Activated CD4-positive, alpha-beta memory T cell treated with anti-CD3 and anti-CD28 coated beads for 36 hours (primary cell): ENCODE data around the gene DHX36. TPM values are rescaled to one million over a fixed set of nuclear protein-coding genes. Genes with fewer than 3 reads are reported as not detected.
A peak's percentile ranks its signal among the peaks of the same experiment; 100 is the strongest.

Experiments
- CTCF ChIA-PET: fragments of 350-600 bp; sonication (Branson Sonifier 250); formaldehyde crosslinking; loops from one replicate; lab custom pipeline; 2021; ENCODE audit warnings: antibody characterized with exemption, inconsistent platforms; lab: Charles Lee
- POLR2A ChIA-PET: fragments of 350-600 bp; sonication (Branson Sonifier 250); formaldehyde crosslinking; loops from one replicate; lab custom pipeline; 2021; ENCODE audit warnings: antibody characterized with exemption; lab: Charles Lee
- DNase-seq: peaks from one replicate; pipeline ENCODE4 v3.0.0-alpha.2; 2020
- H3K27ac Mint-ChIP-seq: one replicate; pipeline ENCODE4 v1.8.0; 2021; ENCODE audit warnings: mixed read lengths
- H3K27me3 Mint-ChIP-seq: one replicate; pipeline ENCODE4 v1.8.0; 2021; ENCODE audit warnings: mixed read lengths
- H3K36me3 Mint-ChIP-seq: one replicate; pipeline ENCODE4 v1.8.0; 2021; ENCODE audit warnings: mixed read lengths
- H3K4me1 Mint-ChIP-seq: one replicate; pipeline ENCODE4 v1.8.0; 2021; ENCODE audit warnings: low read depth, mixed read lengths
- H3K4me3 Mint-ChIP-seq: one replicate; pipeline ENCODE4 v1.8.0; 2021; ENCODE audit warnings: mild to moderate bottlenecking, mixed read lengths
- H3K9me3 Mint-ChIP-seq: one replicate; pipeline ENCODE4 v1.8.0; 2021; ENCODE audit warnings: mixed read lengths
- intact Hi-C: fragments of 100-400 bp; cut with micrococcal nuclease; formaldehyde crosslinking; loops from one replicate; pipeline ENCODE4 v1.15.1; 2023
- total RNA-seq, 2 experiments: library from RNA; stranded (reverse); gene quantifications; one replicate each; pipeline ENCODE4 v1.2.3, GENCODE V29; 2021

Gene DHX36, protein sequence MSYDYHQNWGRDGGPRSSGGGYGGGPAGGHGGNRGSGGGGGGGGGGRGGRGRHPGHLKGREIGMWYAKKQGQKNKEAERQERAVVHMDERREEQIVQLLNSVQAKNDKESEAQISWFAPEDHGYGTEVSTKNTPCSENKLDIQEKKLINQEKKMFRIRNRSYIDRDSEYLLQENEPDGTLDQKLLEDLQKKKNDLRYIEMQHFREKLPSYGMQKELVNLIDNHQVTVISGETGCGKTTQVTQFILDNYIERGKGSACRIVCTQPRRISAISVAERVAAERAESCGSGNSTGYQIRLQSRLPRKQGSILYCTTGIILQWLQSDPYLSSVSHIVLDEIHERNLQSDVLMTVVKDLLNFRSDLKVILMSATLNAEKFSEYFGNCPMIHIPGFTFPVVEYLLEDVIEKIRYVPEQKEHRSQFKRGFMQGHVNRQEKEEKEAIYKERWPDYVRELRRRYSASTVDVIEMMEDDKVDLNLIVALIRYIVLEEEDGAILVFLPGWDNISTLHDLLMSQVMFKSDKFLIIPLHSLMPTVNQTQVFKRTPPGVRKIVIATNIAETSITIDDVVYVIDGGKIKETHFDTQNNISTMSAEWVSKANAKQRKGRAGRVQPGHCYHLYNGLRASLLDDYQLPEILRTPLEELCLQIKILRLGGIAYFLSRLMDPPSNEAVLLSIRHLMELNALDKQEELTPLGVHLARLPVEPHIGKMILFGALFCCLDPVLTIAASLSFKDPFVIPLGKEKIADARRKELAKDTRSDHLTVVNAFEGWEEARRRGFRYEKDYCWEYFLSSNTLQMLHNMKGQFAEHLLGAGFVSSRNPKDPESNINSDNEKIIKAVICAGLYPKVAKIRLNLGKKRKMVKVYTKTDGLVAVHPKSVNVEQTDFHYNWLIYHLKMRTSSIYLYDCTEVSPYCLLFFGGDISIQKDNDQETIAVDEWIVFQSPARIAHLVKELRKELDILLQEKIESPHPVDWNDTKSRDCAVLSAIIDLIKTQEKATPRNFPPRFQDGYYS
- total RNA-seq, result 10 to 100 TPM; 65.5 to 71.1 TPM

DNA sequence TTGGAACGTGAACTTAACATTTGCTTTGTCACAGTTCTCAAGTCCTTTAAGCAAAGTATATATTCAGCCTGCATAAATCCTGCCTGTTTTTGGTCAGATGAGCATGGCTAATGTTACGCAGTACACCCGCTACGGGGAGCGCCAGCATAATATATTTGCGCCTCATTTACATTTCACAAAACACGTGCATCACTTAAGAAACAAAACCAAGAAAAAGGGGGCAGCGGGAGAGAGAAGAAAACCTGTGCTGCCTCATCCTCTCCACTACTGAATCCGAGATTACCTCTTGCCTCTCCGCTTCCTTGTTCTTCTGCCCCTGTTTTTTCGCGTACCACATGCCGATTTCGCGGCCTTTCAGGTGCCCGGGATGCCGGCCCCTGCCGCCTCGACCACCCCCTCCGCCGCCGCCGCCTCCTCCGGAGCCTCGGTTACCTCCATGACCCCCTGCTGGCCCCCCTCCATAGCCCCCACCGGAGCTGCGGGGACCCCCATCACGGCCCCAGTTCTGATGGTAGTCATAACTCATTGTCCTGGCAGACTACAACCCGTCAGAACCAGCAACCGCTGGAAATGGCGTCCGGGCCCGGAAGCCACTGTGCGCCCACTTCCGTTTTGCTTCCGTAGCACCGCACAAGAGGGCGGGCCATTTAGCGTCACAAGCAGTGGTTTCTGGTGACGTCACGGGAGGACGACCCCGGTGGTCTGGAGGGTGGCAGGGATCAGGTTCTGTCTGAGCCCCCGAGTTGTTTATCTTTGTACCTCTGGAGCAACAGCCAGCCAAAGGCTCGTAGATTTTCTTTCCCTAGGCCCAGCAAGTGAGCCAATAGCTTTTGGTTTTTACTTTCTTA lies at the start of gene DHX36:
DHX36 (minus strand) TSS at position 597 of the 848 bp plus-strand sequence; CDS start at position 526, 71 bp downstream.
- CTCF ChIA-PET, result interaction anchor here (1.3 kb wide), 2 partner anchors 11 to 1378 kb away, joined by 3 read pairs; no protein-coding TSS in a partner anchor
- H3K27me3 Mint-ChIP-seq, result no peaks in the 10 kb centered on the region

DNA sequence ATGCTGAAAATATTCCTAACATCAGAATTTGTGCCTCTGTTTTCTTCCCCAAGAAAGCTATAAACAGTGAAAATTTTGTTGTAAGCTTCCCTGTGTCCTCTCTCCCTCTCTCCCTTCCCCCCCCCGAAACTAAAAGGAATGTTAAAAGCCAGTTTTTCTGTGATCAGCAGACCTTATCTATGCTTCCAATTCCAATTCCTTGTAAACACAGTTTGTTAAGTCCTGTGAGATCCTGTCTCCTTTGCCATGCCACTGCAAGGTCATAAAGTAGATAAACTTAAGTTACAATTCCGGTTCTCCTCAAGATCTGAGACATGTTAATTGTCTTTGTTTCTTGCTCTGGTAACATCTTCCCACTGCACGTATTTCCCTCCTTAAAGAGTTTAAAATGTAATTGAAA lies 42.9 kb upstream of the DHX36 start:
- no peak for DNase-seq
- ChIA-PET POLR2A (no interaction called here), CTCF (no interaction called here)
- H3K4me1 Mint-ChIP-seq, result no peaks in the 10 kb centered on the region
- no peak overlapping the region for H3K4me3 Mint-ChIP-seq
- H3K9me3 Mint-ChIP-seq, result peaks cover 2% of the 10 kb centered on the region
- no peaks in the 10 kb centered on the region for H3K27me3 Mint-ChIP-seq
- intact Hi-C loops, result no loop called here
- no peak overlapping the region for H3K27ac Mint-ChIP-seq
- H3K36me3 Mint-ChIP-seq, result no peaks in the 10 kb centered on the region

More for the DNA sequence above, at the start of gene DHX36:
- POLR2A ChIA-PET, result no interaction called here
- DNase-seq, result peak; percentile 93
- H3K36me3 Mint-ChIP-seq, result peaks cover 9% of the 10 kb centered on the region
- H3K9me3 Mint-ChIP-seq, result no peaks in the 10 kb centered on the region
- H3K4me1 Mint-ChIP-seq, result peaks cover 29% of the 10 kb centered on the region
- H3K27ac Mint-ChIP-seq, result peak within 1 kb of the TSS; percentile 96
- H3K4me3 Mint-ChIP-seq, result peak within 1 kb of the TSS; percentile 85
- intact Hi-C loops, result loop anchor here (1.0 to 5.0 kb wide), 7 partner anchors 47 to 1548 kb away; partner anchors contain the start of genes ARHGEF26, GMPS and SLC33A1

DNA sequence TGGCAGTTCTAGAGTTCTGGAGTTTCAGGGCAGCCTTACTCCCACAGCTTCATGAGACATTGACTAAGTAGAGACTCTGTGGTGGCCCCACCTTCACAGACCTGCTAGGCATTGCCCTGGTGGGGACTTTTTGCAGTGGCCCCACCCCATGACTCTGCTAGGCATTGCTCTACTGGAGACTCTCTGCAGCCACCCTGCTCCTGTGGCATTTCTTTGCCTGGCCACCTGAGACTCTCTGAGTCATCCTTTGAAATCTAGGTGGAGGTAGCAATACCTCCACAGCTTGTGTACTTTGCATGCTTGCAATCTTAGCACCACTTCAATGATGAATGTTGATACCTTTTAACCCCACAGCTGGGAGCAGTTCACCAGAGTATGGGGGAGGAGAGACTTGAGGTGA lies 40.6 kb upstream of the DHX36 start:
- ChIA-PET CTCF (no interaction called here), POLR2A (no interaction called here)
- Mint-ChIP-seq H3K4me3 (no peak overlapping the region), H3K27ac (no peak overlapping the region), H3K36me3 (no peaks in the 10 kb centered on the region), H3K27me3 (peaks cover 1% of the 10 kb centered on the region), H3K9me3 (peaks cover 2% of the 10 kb centered on the region), H3K4me1 (no peaks in the 10 kb centered on the region)
- no peak for DNase-seq
- intact Hi-C loops, result no loop called here

DNA sequence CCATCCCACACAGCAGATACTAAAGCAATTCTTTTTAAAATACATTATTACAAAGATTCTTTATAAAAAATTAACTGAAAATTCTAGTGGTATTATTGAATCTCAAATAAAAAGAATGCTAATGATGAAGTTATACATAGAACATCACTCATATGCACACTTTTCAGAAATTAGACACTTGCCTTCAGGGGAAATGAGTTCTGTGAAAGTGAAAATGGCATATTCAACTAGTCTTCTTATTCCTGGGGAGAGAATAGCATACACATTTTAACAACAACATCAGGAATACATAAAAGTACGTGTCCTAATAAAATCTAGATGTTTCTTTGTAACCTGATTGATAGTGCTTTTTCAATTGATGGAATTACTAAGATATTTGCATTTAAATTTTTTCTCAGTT lies 36.8 kb upstream of the DHX36 start:
- ChIA-PET CTCF (no interaction called here), POLR2A (no interaction called here)
- peaks cover 2% of the 10 kb centered on the region for H3K27me3 Mint-ChIP-seq
- DNase-seq, result no peak
- peaks cover 3% of the 10 kb centered on the region for H3K9me3 Mint-ChIP-seq
- H3K27ac Mint-ChIP-seq, result no peak overlapping the region
- no peak overlapping the region for H3K4me3 Mint-ChIP-seq
- intact Hi-C loops, result no loop called here
- no peaks in the 10 kb centered on the region for H3K36me3 Mint-ChIP-seq
- H3K4me1 Mint-ChIP-seq, result no peaks in the 10 kb centered on the region

DNA sequence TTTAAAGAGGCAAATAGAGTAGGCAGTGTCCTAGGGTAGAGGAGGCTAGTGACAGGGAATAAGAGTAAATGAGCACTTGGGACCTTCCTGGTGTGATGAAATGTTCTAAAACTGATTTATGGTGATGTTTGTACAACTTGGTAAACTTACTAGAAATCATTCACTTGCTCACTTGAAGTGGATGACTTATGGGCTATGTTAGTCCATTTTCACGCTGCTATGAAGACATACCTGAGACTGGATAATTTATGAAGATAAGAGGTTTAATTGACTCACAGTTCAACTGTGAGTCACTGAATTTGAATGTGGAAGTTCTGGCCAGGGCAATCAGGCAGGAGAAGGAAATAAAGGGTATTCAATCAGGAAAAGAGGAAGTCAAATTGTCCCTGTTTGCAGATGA lies 31.7 kb upstream of the DHX36 start:
- intact Hi-C loops, result no loop called here
- ChIA-PET CTCF (no interaction called here), POLR2A (no interaction called here)
- no peak for DNase-seq
- Mint-ChIP-seq H3K4me1 (no peaks in the 10 kb centered on the region), H3K9me3 (peaks cover 5% of the 10 kb centered on the region), H3K27ac (no peak overlapping the region), H3K36me3 (no peaks in the 10 kb centered on the region), H3K27me3 (peaks cover 17% of the 10 kb centered on the region), H3K4me3 (no peak overlapping the region)

DNA sequence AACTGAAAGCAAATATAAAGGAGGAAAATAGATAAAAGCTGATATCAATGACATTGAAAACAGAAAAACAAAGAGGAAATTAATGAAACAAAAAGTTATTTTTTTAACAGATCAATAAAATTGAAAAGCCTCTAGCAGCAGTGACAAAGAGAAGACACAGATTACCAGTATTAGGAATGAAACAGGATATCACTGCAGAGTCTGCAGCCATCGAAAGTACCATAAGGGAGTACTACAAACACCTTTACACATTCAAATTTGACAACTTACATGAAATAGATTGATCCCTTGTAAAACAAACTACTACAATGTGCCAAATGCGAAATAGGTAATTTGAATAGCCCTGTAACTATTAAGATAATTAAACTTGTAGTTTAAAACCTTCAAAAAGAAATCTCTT lies 24.9 kb upstream of the DHX36 start:
- H3K4me3 Mint-ChIP-seq, result no peak overlapping the region
- no peaks in the 10 kb centered on the region for H3K4me1 Mint-ChIP-seq
- no peaks in the 10 kb centered on the region for H3K9me3 Mint-ChIP-seq
- H3K27ac Mint-ChIP-seq, result no peak overlapping the region
- intact Hi-C loops, result no loop called here
- H3K27me3 Mint-ChIP-seq, result peaks cover 21% of the 10 kb centered on the region
- H3K36me3 Mint-ChIP-seq, result no peaks in the 10 kb centered on the region
- DNase-seq, result no peak
- POLR2A ChIA-PET, result no interaction called here
- CTCF ChIA-PET, result no interaction called here

DNA sequence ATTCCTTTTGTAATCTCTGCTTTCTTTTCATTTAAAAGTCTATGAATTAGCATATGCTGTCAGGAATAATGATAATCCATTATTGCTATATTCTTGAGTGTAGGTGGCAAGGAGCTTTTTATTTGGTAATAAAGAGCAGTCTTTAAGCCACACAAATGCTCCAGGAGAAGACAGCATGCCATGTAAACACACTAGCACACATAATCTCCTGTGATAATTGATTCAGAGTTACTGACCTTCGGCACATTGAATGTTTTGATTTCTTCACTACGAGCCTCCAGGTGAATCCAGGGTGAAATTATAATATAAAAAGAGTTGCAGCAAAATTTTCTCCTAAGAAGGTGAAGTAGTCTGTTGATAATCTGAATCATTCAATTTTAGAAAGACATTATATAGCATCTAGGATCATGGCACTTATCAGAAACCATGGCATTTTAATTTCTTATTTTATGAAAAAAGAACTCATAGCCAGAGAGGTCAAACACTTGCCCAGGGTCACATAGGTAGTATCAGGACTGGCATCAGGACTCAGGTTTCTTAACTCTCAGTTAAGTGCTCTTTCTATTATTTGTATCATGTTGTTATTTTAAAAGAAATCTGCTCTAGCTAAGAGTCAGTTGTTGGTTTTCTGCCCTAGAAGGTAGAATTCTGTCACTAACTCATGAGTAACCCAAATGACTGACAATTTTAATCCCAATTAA lies 21.3 kb upstream of the DHX36 start:
- no peaks in the 10 kb centered on the region for H3K9me3 Mint-ChIP-seq

DNA sequence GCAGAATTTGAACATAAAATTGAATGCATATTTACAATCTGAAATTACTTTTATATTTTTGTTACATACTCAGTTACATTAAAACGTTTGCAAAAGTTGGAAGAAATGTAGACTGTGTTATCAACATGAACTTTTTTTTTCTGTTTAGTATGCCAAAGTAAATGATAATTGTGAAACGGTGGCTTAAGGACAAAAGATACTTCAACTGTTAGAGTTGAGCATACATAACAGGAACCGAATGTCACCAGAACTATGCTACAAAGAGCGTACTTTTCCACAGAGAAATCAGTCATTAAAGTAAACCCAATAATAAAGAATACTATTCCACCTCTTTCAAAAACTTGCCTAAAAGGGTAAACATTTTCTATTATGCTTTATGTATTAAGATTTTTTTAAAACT lies 14.3 kb upstream of the DHX36 start:
- POLR2A ChIA-PET, result no interaction called here
- Mint-ChIP-seq H3K27me3 (peaks cover 10% of the 10 kb centered on the region), H3K36me3 (no peaks in the 10 kb centered on the region), H3K4me3 (no peak overlapping the region), H3K27ac (no peak overlapping the region), H3K9me3 (no peaks in the 10 kb centered on the region), H3K4me1 (no peaks in the 10 kb centered on the region)
- DNase-seq, result no peak
- intact Hi-C loops, result loop anchor here (5.0 kb wide), 1 partner anchor 1364 kb away; no protein-coding TSS in a partner anchor
- CTCF ChIA-PET, result no interaction called here

More for the DNA sequence above, 21.3 kb upstream of the DHX36 start:
- Mint-ChIP-seq H3K4me3 (no peak overlapping the region), H3K4me1 (no peaks in the 10 kb centered on the region), H3K27ac (no peak overlapping the region), H3K27me3 (peaks cover 9% of the 10 kb centered on the region), H3K36me3 (no peaks in the 10 kb centered on the region)
- ChIA-PET CTCF (no interaction called here), POLR2A (no interaction called here)
- intact Hi-C loops, result no loop called here
- no peak for DNase-seq

DNA sequence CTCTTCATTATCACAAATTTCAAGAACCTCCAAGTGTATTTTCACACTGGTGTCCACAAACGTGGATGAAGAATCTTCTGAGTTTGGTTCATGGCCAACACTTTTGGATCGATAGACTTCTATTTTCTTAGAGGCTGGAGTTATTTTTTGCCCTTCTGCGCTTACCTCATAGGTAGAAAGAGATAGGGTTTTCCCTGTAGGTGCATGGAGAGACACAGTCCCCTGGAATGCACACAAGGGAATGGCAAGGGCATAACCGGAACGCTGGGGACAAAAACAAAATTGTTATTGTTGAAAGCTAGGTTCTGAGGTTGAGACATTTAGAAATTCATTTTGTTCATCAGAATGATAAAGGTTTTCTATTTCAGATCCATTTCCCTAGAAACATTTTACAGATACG lies 13.7 kb upstream of the DHX36 start:
- Mint-ChIP-seq H3K27me3 (peaks cover 10% of the 10 kb centered on the region), H3K4me3 (no peak overlapping the region), H3K36me3 (no peaks in the 10 kb centered on the region), H3K4me1 (no peaks in the 10 kb centered on the region), H3K27ac (no peak overlapping the region), H3K9me3 (no peaks in the 10 kb centered on the region)
- intact Hi-C loops, result loop anchor here (5.0 kb wide), 1 partner anchor 1364 kb away; no protein-coding TSS in a partner anchor
- POLR2A ChIA-PET, result no interaction called here
- CTCF ChIA-PET, result no interaction called here
- no peak for DNase-seq

DNA sequence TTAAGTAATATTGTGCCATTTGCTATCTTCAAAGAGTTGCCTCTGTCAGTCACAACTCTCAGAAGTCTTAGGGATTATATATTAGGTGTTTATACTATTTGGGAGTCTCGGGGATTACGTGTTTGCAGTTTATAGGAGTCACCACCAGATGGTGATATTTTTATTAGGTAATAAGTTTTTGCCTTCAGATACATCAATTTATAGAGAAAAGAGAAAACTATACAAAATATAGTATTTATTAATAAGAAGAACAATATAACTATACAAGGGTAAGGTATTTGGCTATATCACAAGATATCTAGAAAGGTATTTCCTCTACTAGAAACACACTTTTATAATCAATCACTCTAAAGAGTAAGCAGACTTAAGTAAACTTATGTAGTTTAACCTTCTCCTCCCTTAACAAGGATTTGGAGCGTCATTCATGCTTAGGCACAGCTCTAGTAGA lies 10.7 kb upstream of the DHX36 start:
- Mint-ChIP-seq H3K4me1 (no peaks in the 10 kb centered on the region), H3K27me3 (peaks cover 8% of the 10 kb centered on the region), H3K27ac (no peak overlapping the region), H3K9me3 (no peaks in the 10 kb centered on the region), H3K36me3 (no peaks in the 10 kb centered on the region), H3K4me3 (no peak overlapping the region)
- intact Hi-C loops, result loop anchor here (2.0 to 5.0 kb wide), 2 partner anchors 988 to 1367 kb away; no protein-coding TSS in a partner anchor
- no peak for DNase-seq
- ChIA-PET CTCF (interaction anchor here (0.7 to 1.7 kb wide), 4 partner anchors 19 to 1367 kb away, joined by 3 to 5 read pairs (median 3); no protein-coding TSS in a partner anchor), POLR2A (no interaction called here)

DNA sequence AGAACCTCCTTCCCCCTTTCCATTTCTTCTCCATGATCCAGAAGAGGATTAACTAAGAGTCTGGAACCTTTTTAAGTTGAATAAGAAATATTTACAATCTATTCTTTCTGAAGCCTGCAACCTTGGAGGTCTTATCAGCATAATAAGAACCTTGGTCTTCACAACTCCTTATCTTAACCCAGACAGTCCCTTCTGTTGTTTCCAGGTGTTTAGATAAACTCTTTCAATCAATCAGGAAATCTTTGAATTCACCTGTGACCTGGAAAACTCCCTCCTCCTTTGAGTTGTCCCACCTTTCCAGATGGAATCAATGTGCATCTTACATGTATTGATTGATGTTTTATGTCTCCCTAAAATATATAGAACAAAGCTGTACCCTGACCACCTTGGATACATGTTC lies 3.6 kb upstream of the DHX36 start:
- H3K4me3 Mint-ChIP-seq, result no peak overlapping the region
- H3K9me3 Mint-ChIP-seq, result no peaks in the 10 kb centered on the region
- intact Hi-C loops, result no loop called here
- CTCF ChIA-PET, result no interaction called here
- no peak for DNase-seq
- peaks cover 3% of the 10 kb centered on the region for H3K27me3 Mint-ChIP-seq
- H3K36me3 Mint-ChIP-seq, result no peaks in the 10 kb centered on the region
- H3K4me1 Mint-ChIP-seq, result peaks cover 15% of the 10 kb centered on the region
- no peak overlapping the region for H3K27ac Mint-ChIP-seq
- POLR2A ChIA-PET, result no interaction called here
